ENCODE measurements around the gene SLFN12.

Gene SLFN12

GRCh38 chr17:35390663-35391062, 41.6 kb downstream of the SLFN12 start:
- TF ChIP-seq CTCF (IDR thresholded peaks at IDR 0.05), result no peak

GRCh38 chr17:35390156-35390555, 42.1 kb downstream of the SLFN12 start:
- TF ChIP-seq CTCF (IDR thresholded peaks at IDR 0.05), result no peak

GRCh38 chr17:35387496-35387895, 44.8 kb downstream of the SLFN12 start:
- TF ChIP-seq CTCF (IDR thresholded peaks at IDR 0.05), result no peak

GRCh38 chr17:35377706-35378105, 54.6 kb downstream of the SLFN12 start:
- no peak for TF ChIP-seq CTCF (IDR thresholded peaks at IDR 0.05)

- TF ChIP-seq CTCF (IDR thresholded peaks at IDR 0.05), result no peak
Observed at GRCh38 chr17:35377068-35377467, 55.2 kb downstream of the SLFN12 start.

GRCh38 chr17:35376245-35376644, 56.1 kb downstream of the SLFN12 start:
- TF ChIP-seq CTCF (IDR thresholded peaks at IDR 0.05), result no peak

GRCh38 chr17:35374766-35375344, 57.4 kb downstream of the SLFN12 start:
- TF ChIP-seq CTCF (IDR thresholded peaks at IDR 0.05), result no peak

All from LNCAP (cell line).